Central memory CD4-positive, alpha-beta T cell (primary cell): Measurements from ENCODE around the gene TEAD1.

Experiments
- DNase-seq: peaks from one replicate; pipeline ENCODE4 v3.0.0; 2022

TEAD1 gene

GRCh38 chr11:12842933-12843636 is 168.9 kb downstream of the TEAD1 start:
- DNase-seq = no peak

GRCh38 chr11:12845163-12845562 is 170.9 kb downstream of the TEAD1 start:
- DNase-seq = no peak

- no peak for DNase-seq
Observed at GRCh38 chr11:12845739-12846358, 171.6 kb downstream of the TEAD1 start.

- DNase-seq = no peak
Observed at GRCh38 chr11:12846786-12847615, 172.8 kb downstream of the TEAD1 start.

DNA sequence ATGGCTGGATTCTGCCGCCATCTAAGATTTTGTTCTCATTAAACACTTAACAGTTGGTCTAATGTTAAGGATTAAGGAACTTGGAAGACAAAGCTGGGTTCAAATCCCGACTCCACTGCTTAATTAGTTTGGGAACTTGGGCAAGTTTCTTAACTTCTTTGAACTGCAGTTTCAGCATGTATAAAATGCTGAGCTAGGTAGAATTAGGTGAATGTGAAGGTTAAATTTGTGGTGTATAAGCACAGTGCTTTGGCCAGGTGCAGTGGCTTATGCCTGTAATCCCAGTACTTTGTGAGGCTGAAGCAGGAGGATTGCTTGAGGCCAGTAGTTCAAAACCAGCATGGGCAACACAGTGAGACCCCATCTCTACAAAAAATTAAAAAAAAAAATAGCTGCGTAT is 174.2 kb downstream of the TEAD1 start:
- no peak for DNase-seq

DNA sequence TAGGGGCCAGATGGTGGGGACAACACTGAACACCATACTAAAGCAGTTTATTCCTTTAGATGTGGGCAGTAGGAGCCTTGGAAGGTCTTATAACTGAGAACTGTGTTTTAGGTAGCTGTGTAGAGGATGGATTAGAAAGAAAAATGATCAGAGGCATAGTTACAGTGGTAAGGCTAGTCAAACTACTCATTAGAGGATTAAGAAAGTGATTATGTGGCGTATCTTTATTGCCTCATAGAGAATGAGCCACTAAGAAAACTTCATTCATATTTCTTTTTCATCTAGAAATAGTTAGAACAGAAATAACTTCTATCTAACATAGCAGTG is 179.1 kb downstream of the TEAD1 start:
- DNase-seq = no peak

DNA sequence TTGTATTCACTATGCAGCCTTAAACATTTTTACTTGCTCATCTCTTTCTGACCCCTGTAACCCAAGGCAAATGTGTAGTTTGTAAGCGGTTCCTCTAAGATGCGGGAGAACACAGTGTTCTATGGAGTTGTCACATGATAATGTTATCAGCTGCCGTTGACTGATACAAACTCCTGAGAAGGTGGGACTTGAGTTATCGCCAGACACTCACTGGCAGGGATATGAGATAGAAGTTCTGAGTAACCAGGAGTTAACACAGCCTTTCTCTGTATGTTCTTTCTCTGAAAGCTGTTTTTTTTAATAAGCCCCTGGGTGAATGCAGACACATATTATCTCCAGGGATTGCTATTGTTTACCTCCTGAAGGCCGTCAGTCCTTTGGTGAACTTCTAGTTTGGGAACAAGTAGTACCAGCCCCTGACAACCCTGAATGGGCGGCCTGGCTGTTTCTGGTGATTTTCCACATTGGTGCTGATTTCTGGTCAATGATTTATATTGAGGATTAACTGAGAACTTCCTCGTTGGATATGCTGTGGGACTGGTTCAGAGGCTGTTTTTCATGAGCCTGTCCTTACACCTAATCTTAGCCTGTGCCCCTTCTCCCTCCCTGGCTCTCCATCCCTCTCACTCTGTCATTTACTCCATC is 179.6 kb downstream of the TEAD1 start:
- no peak for DNase-seq

DNA sequence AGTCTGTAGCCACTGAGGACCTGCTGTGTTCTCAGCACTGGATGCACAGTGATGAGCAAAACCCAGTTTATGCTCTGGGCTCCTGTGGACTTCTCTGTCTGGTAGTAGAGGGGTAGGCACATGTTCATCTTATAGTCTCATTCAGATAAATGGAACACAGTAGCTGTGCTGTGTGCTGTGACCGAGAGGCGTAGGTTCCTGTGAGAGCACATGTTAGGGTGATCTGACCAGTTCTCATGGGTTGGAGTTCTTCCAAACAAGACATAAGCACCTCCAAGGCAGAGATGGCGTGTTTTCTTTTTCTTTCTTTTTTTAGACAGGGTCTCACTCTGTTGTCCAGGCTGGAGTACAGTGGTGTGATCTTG is 180.1 kb downstream of the TEAD1 start:
- no peak for DNase-seq

DNA sequence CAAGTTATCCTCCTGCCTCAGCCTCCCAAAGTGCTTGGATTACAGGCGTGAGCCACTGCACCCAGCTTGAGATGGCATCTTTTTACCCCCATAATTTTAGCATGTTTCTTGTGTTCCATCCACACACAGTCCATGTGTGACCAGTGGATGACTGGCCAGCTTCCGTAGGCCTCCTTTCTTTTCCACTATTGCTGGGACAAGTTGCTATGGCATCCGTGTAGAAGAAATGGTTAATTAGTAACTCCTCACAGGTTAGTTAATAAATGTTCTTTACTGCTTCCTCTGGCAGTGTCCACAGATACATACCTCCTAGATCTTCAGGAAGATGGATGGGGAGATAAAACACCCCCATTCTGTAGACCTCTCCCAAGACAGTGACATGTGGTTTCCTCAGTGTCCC is 180.6 kb downstream of the TEAD1 start:
- DNase-seq = no peak

GRCh38 chr11:12856338-12856737 is 182.1 kb downstream of the TEAD1 start:
- DNase-seq = no peak

GRCh38 chr11:12857572-12857971 is 183.4 kb downstream of the TEAD1 start:
- no peak for DNase-seq

DNA sequence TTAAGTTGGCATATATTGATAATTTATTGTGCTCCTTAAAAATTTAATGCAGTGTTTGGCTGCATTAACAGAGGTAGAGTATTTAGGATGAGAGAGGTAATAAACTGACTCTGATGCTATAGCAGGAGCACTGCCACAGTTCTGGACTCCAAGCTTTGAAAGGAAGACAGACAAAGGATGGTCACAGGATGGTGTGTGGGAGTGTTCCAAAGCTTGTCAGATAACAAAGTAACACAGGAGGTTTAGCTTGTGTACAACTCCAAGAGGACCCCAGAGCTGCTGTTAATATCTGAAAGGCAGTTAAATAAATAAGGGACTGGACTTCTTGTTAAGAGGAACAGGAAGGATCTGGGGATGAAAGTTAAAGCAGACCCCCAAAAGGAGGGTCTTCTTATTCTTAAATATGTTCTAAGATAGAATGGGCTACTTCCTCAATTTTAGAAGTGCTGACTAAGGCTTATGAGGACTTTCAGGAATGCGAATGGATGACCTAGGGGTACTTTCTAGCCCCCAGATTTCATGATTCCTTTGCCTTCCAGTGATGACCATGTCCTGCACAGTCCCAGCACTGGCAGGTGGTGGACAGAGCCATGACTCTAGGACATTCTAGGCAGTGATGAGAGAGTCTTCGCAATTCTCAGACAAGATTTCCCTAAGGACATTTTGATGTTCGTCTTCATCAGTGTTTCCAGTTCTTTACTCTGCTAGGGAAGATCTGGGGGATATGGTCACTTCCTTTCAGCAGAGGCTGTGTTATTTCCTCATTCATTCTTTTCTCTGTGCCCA is 185.8 kb downstream of the TEAD1 start:
- no peak for DNase-seq

GRCh38 chr11:12860827-12861226 is 186.6 kb downstream of the TEAD1 start:
- DNase-seq = no peak

GRCh38 chr11:12862696-12863469 is 188.7 kb downstream of the TEAD1 start:
- no peak for DNase-seq

- no peak for DNase-seq
Observed at GRCh38 chr11:12863605-12864121, 189.4 kb downstream of the TEAD1 start.

- DNase-seq = no peak
Observed at GRCh38 chr11:12864316-12865156, 190.3 kb downstream of the TEAD1 start.

DNA sequence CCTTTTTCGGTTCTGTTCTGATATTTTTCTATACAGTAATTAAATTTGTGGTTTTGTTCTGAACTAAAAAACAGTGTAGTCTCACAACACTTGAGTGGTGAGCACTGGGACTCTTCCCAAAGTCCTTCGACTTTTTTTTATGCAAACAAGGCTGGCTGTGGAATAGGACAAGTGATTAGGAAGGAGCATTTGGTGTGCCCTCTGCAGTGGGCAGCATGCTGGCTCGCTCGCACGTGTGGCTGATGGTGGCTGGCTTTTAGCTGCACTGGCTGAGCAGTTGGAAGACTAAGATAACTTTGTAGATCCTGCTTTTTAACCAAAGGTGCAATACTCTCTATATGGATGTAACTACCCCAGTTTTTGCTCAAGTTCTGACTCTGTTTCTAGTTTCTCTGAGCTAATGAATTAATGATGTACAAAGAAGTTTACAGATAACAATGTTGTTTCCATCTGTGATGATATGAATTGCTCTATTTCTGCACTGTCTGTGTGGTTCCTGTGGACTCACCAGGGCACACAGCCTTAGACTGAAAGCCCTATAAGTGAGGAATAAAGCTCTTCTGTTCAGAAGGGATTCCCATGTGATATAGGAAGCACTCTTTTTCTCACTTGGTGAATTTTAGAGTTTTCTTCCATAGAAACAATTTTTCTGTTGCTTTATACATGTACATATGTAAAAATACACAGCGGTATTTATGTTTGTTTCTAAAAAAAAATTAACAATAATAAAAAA is 191.8 kb downstream of the TEAD1 start:
- no peak for DNase-seq

DNA sequence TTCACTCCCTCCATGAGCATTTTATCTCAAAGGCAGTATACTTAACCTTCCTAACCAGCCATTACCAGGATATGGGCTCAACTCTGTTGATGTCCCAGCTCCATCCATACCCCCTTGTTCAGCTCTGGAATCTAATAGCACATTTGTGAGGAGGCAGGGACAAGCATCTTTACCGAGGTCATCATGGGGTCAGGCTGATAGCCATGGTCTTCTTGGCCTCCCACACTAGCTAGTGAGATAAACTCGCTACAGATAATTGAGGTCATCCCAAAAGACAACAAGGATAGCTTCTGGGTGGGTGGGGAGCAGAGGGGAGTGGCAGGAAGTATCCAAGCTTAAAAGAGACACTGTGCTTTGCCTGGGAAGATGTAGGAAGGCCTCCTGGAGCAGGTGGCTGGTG is 193.3 kb downstream of the TEAD1 start:
- DNase-seq = no peak

- no peak for DNase-seq
Observed at GRCh38 chr11:12868315-12869073, 194.3 kb downstream of the TEAD1 start.
